AG10803 (cell line): ENCODE data around the gene LCAT.
"Not testable (repeated sequence)": the region's sequence is repeated elsewhere in the genome, so short reads cannot be mapped to it uniquely, and the experiment has no call there.

Experiments
- DNase-seq: peaks from one replicate; pipeline ENCODE4 v3.0.0; 2010; ENCODE audit warnings: low read depth
- H3K4me3 ChIP-seq: 2 replicates; pipeline ENCODE4 v1.5.1; 2011; ENCODE audit warnings: mild to moderate bottlenecking, low read length, control low read depth
- TF ChIP-seq, protein P1 (sequence below): conservative IDR thresholded peaks from 2 replicates; pipeline ENCODE4 v1.5.1; 2011; ENCODE audit warnings: mild to moderate bottlenecking, low read length, control low read depth, inconsistent platforms

LCAT gene

DNA sequence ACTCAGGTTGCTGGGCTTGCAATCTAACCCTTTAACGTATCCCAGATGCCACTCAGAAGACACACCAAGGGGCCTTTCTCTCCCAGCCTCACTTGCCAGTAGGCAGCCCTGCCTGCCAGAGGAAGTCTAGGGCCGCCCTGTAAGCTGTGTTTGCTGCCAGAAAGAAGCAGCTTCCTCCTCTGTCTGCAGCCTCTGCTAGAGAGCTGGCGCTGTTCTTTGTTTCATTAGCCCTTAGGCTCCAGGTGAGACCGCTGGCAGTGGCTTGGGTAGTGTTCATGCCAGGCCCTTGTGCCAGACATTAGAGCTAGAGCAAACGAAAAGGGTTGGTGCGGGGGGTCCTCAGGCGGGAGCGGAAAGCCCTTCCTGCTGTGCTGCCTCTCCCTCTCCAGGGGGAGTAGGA lies 21.2 kb downstream of the LCAT start:
- TF ChIP-seq, protein P1, sequence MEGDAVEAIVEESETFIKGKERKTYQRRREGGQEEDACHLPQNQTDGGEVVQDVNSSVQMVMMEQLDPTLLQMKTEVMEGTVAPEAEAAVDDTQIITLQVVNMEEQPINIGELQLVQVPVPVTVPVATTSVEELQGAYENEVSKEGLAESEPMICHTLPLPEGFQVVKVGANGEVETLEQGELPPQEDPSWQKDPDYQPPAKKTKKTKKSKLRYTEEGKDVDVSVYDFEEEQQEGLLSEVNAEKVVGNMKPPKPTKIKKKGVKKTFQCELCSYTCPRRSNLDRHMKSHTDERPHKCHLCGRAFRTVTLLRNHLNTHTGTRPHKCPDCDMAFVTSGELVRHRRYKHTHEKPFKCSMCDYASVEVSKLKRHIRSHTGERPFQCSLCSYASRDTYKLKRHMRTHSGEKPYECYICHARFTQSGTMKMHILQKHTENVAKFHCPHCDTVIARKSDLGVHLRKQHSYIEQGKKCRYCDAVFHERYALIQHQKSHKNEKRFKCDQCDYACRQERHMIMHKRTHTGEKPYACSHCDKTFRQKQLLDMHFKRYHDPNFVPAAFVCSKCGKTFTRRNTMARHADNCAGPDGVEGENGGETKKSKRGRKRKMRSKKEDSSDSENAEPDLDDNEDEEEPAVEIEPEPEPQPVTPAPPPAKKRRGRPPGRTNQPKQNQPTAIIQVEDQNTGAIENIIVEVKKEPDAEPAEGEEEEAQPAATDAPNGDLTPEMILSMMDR: no peak
- no peak overlapping the region for H3K4me3 ChIP-seq
- DNase-seq: no peak

DNA sequence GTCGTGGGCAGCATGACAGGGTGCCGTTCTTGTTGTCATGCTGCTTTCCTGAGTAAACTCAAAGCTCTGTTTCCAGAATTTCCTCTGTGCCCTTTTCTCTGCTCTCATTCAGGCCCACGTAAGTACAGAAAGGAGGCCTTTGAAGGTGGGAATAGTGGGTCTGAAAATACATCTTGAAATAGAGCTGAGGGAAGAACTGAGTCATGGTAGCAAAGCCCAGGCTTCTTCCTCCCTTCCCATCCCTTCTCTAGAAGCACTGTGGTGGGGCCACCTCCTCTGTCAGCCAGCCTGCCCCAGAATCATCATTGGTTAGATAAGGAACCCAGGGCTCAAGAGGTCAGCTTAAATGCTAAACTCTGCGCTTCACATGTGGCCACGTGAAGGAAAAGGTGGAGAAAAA lies 21.7 kb downstream of the LCAT start:
- H3K4me3 ChIP-seq: no peak overlapping the region
- TF ChIP-seq, protein P1: no peak
- no peak for DNase-seq

DNA sequence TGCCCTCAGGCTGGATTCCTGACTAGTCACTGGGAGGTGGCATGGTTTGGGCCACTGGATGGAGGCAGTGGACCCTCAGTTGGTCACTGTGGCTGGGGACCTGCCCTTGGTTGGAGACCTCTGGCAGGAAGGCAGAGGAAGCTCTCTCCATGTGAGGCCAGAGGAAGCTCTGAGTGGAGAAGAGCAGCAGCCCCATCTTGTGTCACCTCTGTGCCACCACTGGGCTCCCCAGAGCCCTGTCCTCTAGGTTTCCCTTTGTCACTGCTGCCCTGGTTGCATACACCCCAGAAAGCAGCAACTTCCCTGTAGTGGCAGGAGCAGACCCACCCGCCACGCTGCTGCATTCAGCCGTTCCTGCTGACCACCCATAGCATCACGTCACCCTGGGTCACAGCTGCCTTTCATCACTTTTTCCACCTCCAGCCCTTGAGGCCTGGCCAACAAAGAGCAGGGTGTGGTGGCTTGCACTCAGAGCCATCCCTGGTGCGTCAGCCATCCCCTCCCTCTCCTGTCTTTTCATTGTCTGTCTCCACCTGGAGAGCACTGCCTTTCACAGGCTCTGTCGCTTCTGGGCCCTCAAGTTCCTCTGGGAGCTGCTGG lies 24.2 kb downstream of the LCAT start:
- DNase-seq: no peak
- H3K4me3 ChIP-seq: no peak overlapping the region
- TF ChIP-seq, protein P1: no peak

DNA sequence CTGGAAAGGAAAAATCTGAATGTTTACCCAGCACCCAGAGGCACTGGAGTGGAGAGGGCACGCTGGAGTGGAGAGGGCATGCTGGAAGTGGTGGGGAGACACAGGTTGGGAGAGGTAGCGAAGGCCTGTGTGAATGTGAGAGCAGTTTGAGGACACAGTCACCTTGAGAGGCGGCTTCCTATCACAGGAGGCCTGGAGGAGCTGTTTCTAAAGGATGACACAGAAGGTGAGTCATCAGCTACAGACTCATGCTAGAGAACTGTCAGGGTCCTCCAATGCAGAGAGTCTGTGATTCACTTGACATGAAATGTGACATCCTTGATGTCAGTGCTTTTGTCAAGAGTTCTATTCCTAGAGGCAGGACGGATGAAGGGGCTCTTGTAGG lies 26.1 kb downstream of the LCAT start:
- H3K4me3 ChIP-seq: no peak overlapping the region
- TF ChIP-seq, protein P1: no peak
- peak; percentile 73 for DNase-seq

DNA sequence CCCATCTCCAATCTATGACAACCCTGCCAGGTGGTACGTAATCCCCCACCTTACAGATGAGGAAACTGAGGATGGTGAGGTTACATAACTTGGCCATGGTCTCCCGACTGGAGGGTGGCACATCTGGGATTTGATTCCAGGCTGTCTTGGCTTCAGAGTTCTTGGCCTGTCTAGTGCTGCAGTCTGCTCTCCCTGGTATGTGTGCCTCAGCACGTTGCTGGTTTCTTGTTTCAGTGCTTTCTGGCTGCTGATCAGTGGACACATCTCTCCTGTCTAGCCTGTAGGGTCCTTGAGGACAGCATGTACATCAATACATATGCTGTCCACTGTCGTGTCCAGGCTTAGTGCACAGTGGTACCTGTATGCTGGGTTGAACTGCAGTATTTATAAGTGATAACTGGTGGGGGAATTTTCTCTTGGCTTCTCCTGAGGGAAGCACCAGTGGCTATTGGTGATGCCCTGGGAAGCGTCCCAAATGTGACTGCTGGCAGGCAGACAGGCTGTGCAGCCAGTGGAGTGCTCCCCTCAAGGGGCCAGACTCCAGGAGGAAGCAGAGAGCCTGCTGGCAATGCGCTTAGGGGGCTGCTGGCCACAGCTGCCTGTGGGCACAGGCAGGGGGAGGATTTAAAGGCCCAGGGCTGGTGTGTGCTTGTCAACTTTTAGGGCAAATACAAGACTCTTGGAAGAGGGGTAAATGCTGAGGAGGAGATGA lies 26.6 kb downstream of the LCAT start:
- DNase-seq: peak; percentile 65
- H3K4me3 ChIP-seq: no peak overlapping the region
- TF ChIP-seq, protein P1: no peak

DNA sequence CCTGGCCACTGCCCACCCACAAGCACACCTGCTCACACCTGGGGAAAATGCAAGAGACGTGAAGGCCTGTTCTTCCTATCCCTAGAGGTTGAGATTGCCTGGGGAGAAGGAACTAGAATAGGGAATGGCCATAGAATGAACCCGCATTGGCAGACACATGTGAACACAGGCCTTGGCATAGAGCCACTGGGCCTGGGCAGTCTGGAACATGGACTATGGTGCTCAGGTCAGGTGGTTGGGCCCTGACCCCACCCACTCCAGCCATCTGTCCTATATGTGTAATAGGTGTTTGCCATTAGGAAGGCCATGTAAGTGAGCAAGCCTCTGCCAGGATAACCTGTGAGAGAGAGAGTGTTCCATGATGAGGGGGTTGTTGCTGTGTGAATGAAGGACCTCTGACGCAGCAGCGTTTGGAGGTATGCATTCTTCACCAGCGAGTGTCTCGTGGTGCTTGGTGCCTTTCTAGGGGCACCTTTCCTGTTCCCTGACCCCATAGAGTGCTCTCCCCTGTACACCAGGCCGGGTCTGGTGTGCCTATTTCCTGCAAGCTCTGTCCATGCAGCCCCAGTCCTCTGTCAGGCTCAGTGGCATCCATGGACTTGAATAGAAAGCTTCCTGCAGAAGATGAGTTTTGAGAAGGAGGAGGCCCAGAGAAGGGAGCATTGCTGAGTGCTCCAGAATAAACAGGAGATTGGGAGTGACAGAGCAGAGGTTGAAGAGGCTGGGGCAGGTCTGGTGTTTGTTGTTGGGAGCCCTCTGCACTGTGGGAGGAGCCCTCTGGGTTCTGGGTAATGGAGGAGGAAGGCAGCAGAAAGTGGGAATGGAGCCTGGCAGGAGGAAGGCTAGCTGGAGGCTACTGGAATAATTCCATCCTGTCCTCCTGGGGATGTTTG lies 27.8 kb downstream of the LCAT start:
- no peak for DNase-seq
- H3K4me3 ChIP-seq: no peak overlapping the region
- TF ChIP-seq, protein P1: no peak

DNA sequence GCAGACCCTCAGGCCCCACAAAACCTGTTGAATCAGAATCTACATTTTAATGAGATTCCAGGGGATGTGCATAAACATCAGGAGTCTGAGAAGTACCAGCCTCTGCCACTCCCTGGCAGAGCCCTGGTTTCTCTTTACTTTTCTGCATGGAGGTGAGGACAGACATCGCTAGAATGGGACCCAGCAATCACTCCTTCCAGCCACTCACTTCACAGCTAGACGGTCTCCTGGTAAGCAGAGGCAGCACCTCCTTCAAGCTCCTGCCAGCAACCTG lies 28.5 kb downstream of the LCAT start:
- H3K4me3 ChIP-seq, DNase-seq: not testable (repeated sequence)
